Osteocyte (in vitro differentiated cells): ENCODE measurements around the gene SRC. TPM values are rescaled to one million over a fixed set of nuclear protein-coding genes. Genes with fewer than 3 reads are reported as not detected.
"Not testable (repeated sequence)": the region's sequence is repeated elsewhere in the genome, so short reads cannot be mapped to it uniquely, and the experiment has no call there.

Experiments used
- DNase-seq: peaks from one replicate; pipeline ENCODE4 v3.0.0; 2021; ENCODE audit warnings: mixed read lengths; ENCODE audit not compliant: unreplicated experiment; ENCODE audit errors: extremely low spot score
- H3K27ac Mint-ChIP-seq: one replicate; pipeline ENCODE4 v1.8.0; 2021; ENCODE audit warnings: mild to moderate bottlenecking, mixed read lengths; ENCODE audit not compliant: unreplicated experiment
- H3K27me3 Mint-ChIP-seq: one replicate; pipeline ENCODE4 v1.8.0; 2021; ENCODE audit warnings: mixed read lengths; ENCODE audit not compliant: unreplicated experiment
- H3K36me3 Mint-ChIP-seq: one replicate; pipeline ENCODE4 v1.8.0; 2021; ENCODE audit warnings: mixed read lengths; ENCODE audit not compliant: unreplicated experiment
- H3K4me1 Mint-ChIP-seq: one replicate; pipeline ENCODE4 v1.8.0; 2021; ENCODE audit warnings: mixed read lengths; ENCODE audit not compliant: unreplicated experiment
- H3K4me3 Mint-ChIP-seq: one replicate; pipeline ENCODE4 v1.8.0; 2021; ENCODE audit warnings: mild to moderate bottlenecking, moderate library complexity, mixed read lengths; ENCODE audit not compliant: unreplicated experiment
- H3K9me3 Mint-ChIP-seq: one replicate; pipeline ENCODE4 v1.8.0; 2021; ENCODE audit warnings: mixed read lengths; ENCODE audit not compliant: unreplicated experiment
- CTCF ChIP-seq: fragments of 200-600 bp; sonication (generic); IDR thresholded peaks from 2 replicates; pipeline ENCODE4 v1.5.0; 2021; ENCODE audit warnings: antibody characterized with exemption, mild to moderate bottlenecking, moderate library complexity
- total RNA-seq: library from RNA; stranded (reverse); gene quantifications from 2 replicates; pipeline ENCODE4 v1.2.1, GENCODE V29; 2021

Gene SRC
- total RNA-seq, 1 donor from 2014 or later, result 32.5 TPM

- no peaks in the 10 kb centered on the region for H3K9me3 Mint-ChIP-seq
- no peaks in the 10 kb centered on the region for H3K27me3 Mint-ChIP-seq
- peaks cover 13% of the 10 kb centered on the region for H3K4me1 Mint-ChIP-seq
- peak overlapping the region; percentile 27 for H3K27ac Mint-ChIP-seq
- DNase-seq, result no peak
- TF ChIP-seq CTCF, result no peak
- no peaks in the 10 kb centered on the region for H3K36me3 Mint-ChIP-seq
- no peak overlapping the region for H3K4me3 Mint-ChIP-seq
Observed at GRCh38 chr20:37335642-37336368, 10.1 kb upstream of the SRC start.

- Mint-ChIP-seq H3K36me3 (no peaks in the 10 kb centered on the region), H3K4me1 (peaks cover 13% of the 10 kb centered on the region), H3K27ac (no peak overlapping the region), H3K27me3 (no peaks in the 10 kb centered on the region), H3K4me3 (no peak overlapping the region), H3K9me3 (no peaks in the 10 kb centered on the region)
- no peak for DNase-seq
- TF ChIP-seq CTCF, result no peak
Observed at GRCh38 chr20:37336369-37337207, 9.4 kb upstream of the SRC start.

GRCh38 chr20:37337208-37337991, 8.5 kb upstream of the SRC start:
- Mint-ChIP-seq H3K27me3 (no peaks in the 10 kb centered on the region), H3K9me3 (no peaks in the 10 kb centered on the region), H3K4me1 (peaks cover 13% of the 10 kb centered on the region), H3K27ac (no peak overlapping the region), H3K36me3 (no peaks in the 10 kb centered on the region), H3K4me3 (no peak overlapping the region)
- no peak for DNase-seq
- no peak for TF ChIP-seq CTCF

GRCh38 chr20:37338380-37338779, 7.6 kb upstream of the SRC start:
- H3K4me1 Mint-ChIP-seq, result peaks cover 13% of the 10 kb centered on the region
- not testable (repeated sequence) for H3K27me3 Mint-ChIP-seq, H3K36me3 Mint-ChIP-seq, DNase-seq, H3K4me3 Mint-ChIP-seq, H3K9me3 Mint-ChIP-seq, H3K27ac Mint-ChIP-seq

- no peak for DNase-seq
- Mint-ChIP-seq H3K36me3 (no peaks in the 10 kb centered on the region), H3K4me1 (peaks cover 13% of the 10 kb centered on the region), H3K9me3 (no peaks in the 10 kb centered on the region), H3K27ac (no peak overlapping the region), H3K27me3 (no peaks in the 10 kb centered on the region), H3K4me3 (no peak overlapping the region)
- TF ChIP-seq CTCF, result no peak
Observed at GRCh38 chr20:37339208-37339607, 6.7 kb upstream of the SRC start.

GRCh38 chr20:37339764-37340109, 6.2 kb upstream of the SRC start:
- H3K9me3 Mint-ChIP-seq, H3K4me3 Mint-ChIP-seq, H3K27ac Mint-ChIP-seq, H3K36me3 Mint-ChIP-seq, H3K27me3 Mint-ChIP-seq, DNase-seq: not testable (repeated sequence)
- peaks cover 13% of the 10 kb centered on the region for H3K4me1 Mint-ChIP-seq
